Measurements from ENCODE around the gene LRRC27.

LRRC27 gene

DNA sequence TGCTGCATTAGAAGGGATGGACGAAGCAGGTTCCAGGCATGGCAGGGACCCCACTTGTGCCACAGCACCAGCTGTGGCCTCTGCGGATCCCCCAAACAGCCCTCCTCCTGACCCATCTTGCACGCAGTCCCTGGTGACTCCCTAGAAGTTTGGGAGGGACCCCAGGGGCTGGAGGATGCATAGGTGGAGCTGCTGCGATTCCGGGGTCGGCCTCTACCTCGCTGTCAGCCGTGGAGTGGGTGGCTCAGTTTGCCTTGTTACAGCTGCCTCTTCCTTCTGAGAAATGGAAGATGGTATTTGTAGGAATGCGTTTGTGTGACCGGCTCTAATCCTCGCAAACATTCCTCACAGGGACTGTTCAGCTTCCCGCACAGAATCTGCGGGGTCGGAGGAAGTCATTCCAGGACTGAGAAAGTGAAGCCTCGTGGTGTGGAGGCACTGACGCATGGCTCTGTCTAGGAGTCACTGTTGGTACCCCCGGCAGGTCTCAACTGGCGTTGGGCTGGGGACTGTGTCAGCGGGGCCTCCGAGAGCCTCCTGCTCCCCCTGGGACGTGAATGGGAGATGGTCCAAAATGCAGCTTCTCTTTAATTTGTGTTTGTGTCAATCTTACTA, 82.5 kb downstream of the LRRC27 start:
- DNase-seq (ENCODE audit: low read depth in 2 of 2): no peak

- DNase-seq (ENCODE audit: low read depth in 2 of 2): no peak
Observed at GRCh38 chr10:132415255-132415654, 83.3 kb downstream of the LRRC27 start.

DNA sequence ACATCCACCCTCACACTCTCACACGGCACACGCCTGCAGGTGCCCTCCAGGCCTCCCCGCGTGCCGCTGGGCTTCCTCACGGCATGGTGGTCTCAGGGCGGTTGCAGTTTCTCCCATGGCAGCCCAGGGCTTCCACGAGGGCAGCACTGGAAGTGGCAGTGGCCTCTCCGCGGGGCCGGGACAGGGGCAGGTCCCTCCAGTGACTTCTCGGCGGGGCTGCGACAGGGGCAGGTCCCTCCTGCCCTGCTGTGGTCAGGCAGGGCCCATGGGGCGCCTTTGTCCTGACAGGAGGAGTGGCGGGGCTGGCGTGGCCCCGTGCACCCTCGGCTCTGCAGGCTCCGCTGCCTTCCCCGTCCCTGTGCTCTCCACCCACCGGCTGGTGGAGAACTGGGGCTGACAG, 84.0 kb downstream of the LRRC27 start:
- DNase-seq (ENCODE audit: low read depth in 2 of 2): no peak

GRCh38 chr10:132416566-132417256, 84.7 kb downstream of the LRRC27 start:
- no peak for DNase-seq (ENCODE audit: low read depth in 2 of 2)

DNA sequence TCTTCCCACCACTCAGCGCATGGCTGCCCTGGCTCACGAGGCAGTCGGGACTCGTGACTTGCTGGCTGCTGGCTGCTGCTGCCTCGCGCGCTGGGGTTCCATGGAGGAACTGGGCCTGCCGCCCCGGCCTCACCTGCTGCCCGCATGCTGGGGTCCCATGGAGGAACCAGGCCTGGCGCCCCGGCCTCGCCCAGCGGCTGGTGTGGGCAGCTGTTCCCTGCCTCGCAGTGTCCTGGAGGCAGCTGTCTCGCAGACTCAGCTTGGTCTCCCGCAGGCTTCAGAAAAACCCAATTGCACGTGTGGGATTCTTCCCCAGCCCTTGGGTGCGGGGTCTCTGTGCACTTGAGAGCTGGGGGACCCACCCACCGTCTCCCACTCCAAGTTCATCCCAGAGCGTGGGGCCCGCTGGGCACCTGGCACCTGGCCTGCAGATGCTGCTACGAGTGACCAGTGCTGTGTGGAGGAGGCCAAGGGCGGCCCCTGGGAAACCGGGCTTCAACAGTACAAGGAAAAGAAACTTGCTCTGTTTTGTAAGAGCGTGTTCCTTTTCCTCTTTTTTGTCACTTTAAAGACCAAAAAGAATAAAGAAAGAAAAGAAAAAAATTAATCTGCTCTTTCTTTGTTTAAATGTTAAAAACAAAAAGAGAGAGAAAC, 85.4 kb downstream of the LRRC27 start:
- no peak for DNase-seq (ENCODE audit: low read depth in 2 of 2)

GRCh38 chr10:132417957-132418441, 86.0 kb downstream of the LRRC27 start:
- no peak for DNase-seq (ENCODE audit: low read depth in 2 of 2)

DNA sequence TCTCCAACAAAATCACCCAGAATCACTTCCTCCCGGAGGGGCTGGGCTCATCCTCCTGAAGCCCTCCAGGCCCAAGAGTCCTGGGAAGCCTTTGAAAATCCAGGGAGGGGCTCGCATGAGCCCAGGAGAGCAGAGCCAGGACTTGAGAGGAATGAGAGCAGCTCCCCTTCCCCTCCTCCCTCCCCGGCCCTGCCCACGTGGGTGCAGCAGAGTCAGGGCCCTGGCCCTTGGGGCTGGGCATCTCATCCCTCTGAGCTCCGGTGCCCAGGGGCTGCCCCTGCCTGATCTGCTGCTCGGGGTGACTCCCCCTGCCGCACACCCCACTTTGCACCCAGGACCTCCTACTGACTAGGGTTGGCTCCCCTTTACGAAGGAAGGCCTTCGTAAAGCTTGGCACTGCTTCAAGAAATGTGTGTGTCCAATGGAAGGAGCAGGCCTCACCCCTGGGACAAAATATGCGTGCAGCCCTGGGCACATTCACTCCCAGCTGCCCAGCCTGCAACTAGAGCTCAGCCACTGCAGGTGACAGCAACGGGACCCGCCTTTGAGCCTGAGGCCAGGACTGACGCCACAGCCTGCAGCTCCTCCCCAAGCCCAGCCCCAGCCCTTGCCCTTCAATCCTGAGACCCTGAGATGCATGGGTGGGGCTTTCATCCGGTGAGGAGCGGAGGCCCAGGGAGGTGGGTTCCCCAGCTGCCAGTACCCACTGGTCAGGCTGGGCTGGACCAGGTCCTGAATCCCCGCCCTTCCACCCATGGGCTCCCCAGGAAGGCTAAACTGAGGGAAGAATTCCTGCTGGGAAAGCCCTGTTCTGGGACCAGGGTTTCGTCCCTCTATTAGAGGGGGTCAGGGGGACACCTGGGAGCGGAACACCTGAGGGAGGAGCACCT, 86.8 kb downstream of the LRRC27 start:
- DNase-seq (ENCODE audit: low read depth in 2 of 2): no peak

GRCh38 chr10:132419538-132420468, 87.8 kb downstream of the LRRC27 start:
- no peak for DNase-seq (ENCODE audit: low read depth in 2 of 2)

DNA sequence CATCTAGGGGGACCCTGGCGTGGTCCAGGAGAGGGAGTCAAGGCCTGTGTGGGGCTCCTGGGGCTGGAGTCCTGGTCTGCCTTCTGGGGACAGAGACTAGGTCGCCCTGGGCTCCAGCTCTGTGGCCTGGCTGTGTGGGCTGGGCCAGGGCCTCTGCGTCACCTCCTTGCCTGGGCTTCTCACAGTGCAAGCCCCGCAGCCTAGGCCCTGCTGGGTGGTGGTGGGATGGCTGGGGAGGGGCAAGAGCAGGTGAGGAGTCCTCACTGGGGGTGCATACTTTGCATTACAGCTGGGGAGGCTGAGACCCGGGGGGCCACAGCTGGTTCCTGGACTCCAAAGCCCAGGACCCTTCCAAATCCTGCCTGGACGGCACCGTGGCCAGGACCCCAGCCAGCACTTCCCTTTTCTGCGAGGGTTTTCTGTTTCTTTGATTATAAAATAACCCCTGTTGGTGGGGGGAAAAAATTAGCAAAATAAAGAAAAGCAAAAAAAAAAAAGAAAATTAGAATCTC, 88.5 kb downstream of the LRRC27 start:
- DNase-seq (ENCODE audit: low read depth in 2 of 2): no peak

- no peak for DNase-seq (ENCODE audit: low read depth in 2 of 2)
Observed at GRCh38 chr10:132420981-132421846, 89.2 kb downstream of the LRRC27 start.

- no peak for DNase-seq (ENCODE audit: low read depth in 2 of 2)
Observed at GRCh38 chr10:132421847-132422751, 90.1 kb downstream of the LRRC27 start.

DNA sequence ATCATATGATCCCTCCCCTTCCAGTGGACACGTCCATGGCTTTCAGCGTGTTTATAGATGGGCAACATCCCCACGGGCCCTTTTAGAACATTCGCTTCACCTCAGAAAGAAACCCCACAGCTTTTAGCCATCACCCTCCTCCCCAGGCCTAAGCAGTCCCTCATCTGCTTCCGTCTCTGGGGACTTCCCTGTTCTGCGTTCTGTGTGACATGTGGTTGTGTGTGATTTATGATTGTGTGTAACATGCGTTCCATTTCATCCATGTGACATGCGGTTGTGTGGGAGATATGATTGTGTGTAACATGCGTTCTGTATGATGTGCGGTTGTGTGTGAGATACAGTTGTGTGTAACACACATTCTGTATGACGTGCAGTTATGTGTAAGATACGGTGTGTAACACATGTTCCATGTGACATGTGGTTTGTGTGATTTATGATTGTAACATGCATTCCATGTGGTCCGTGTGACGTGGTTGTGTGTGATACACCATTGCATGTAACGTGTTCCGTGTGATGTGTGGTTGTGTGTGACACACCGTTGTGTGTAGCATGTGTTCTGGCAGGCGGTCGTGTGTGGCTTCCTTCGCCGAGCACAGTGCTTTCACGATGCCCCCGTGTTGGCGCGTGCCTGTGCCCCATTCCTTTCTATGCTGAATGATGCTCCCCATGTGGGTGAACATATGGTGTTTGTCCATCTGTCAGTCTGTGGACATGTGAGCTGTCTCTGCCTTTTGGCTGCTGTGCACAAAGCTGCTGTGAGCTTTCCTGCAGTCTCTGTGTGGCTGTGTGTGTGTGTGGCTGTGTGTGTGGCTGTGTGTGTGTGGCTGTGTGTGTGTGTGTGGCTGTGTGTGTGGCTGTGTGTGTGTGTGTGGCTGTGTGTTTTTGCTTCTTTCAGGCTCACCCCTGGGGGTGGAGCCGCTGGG, 91.2 kb downstream of the LRRC27 start:
- DNase-seq (ENCODE audit: low read depth in 2 of 2): no peak

GRCh38 chr10:132423966-132424861, 92.2 kb downstream of the LRRC27 start:
- DNase-seq (ENCODE audit: low read depth in 2 of 2): no peak

- no peak for DNase-seq (ENCODE audit: low read depth in 2 of 2)
Observed at GRCh38 chr10:132425029-132425756, 93.2 kb downstream of the LRRC27 start.

DNA sequence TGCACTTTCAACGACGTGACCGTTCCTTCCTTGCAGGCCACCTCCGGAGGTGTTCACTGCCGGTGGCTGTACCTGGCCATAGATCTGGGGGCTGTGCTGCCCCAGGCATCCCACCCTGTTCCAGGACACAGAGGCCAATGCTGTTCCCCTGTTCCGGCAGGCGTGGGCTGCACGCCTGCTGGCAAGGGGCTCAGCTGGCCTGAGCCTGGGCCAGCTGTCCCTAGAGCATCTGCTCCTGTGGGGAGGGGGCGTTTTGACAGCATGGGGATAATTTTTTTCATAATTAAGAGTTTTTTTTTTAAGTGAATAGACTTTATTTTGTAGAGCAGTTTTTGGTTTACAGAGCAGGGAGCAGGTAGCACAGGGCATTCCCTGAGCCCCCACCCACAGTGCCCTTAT, 93.8 kb downstream of the LRRC27 start:
- DNase-seq (ENCODE audit: low read depth in 2 of 2): no peak
